ENCODE data around the gene ZNF311. TPM values are rescaled to one million over a fixed set of nuclear protein-coding genes. Genes with fewer than 3 reads are reported as not detected.

ZNF311 gene
- total RNA-seq, 1 donor from 2014 or later = 0.36 TPM

DNA sequence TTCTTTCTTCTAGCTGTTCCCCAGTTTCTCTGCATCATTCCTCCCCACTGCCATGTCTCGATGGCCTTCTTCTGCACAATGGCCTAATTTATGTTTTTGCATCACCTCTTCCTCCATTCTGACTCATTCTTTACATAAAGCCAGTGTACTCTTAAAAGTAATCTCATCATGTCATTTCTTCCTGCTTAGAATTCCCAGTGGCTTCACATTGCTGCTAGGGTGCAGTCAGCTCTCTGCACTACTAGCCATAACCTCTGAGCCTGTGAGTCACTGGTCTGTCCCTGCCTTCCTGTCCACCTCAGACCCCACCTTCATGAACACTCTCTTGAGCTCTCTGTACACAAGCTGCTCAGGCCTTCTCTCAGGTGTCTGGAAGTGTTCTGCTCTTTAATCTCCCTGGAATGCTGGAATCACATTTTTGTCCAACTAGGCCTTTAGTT lies 57.3 kb downstream of the ZNF311 start:
- no peak for DNase-seq
- Histone ChIP-seq H3K27ac (replicated peaks) (no peak overlapping the region), H3K4me1 (peaks cover 14% of the 10 kb centered on the region), H3K36me3 (no peaks in the 10 kb centered on the region), H3K9me3 (replicated peaks) (no peaks in the 10 kb centered on the region), H3K4me3 (no peak overlapping the region), H3K27me3 (ENCODE audit: low read depth) (no peaks in the 10 kb centered on the region)
- TF ChIP-seq, protein P1, sequence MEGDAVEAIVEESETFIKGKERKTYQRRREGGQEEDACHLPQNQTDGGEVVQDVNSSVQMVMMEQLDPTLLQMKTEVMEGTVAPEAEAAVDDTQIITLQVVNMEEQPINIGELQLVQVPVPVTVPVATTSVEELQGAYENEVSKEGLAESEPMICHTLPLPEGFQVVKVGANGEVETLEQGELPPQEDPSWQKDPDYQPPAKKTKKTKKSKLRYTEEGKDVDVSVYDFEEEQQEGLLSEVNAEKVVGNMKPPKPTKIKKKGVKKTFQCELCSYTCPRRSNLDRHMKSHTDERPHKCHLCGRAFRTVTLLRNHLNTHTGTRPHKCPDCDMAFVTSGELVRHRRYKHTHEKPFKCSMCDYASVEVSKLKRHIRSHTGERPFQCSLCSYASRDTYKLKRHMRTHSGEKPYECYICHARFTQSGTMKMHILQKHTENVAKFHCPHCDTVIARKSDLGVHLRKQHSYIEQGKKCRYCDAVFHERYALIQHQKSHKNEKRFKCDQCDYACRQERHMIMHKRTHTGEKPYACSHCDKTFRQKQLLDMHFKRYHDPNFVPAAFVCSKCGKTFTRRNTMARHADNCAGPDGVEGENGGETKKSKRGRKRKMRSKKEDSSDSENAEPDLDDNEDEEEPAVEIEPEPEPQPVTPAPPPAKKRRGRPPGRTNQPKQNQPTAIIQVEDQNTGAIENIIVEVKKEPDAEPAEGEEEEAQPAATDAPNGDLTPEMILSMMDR (IDR thresholded peaks at IDR 0.05; ENCODE audit: borderline replicate concordance) = no peak
- intact Hi-C loops (cut with micrococcal nuclease) = no loop called here

- intact Hi-C loops (cut with micrococcal nuclease) = no loop called here
- H3K27me3 ChIP-seq (ENCODE audit: low read depth) = no peaks in the 10 kb centered on the region
- H3K4me1 ChIP-seq = peaks cover 17% of the 10 kb centered on the region
Measured at GRCh38 chr6:28947067-28947765, 57.9 kb downstream of the ZNF311 start.

GRCh38 chr6:28945349-28945748 lies 59.8 kb downstream of the ZNF311 start:
- DNase-seq = no peak
- Histone ChIP-seq H3K27ac (replicated peaks) (no peak overlapping the region), H3K9me3 (replicated peaks) (no peaks in the 10 kb centered on the region), H3K36me3 (no peaks in the 10 kb centered on the region), H3K4me1 (peaks cover 34% of the 10 kb centered on the region), H3K4me3 (no peak overlapping the region), H3K27me3 (ENCODE audit: low read depth) (no peaks in the 10 kb centered on the region)
- TF ChIP-seq, protein P1 (IDR thresholded peaks at IDR 0.05; ENCODE audit: borderline replicate concordance) = no peak
- intact Hi-C loops (cut with micrococcal nuclease) = no loop called here

More at GRCh38 chr6:28947067-28947765, 57.9 kb downstream of the ZNF311 start:
- Histone ChIP-seq H3K4me3 (no peak overlapping the region), H3K9me3 (replicated peaks) (no peaks in the 10 kb centered on the region), H3K27ac (replicated peaks) (no peak overlapping the region), H3K36me3 (no peaks in the 10 kb centered on the region)
- TF ChIP-seq, protein P1 (IDR thresholded peaks at IDR 0.05; ENCODE audit: borderline replicate concordance) = no peak
- DNase-seq = no peak

Other genes starting within 250 kb of the ZNF311 start
- 17.8 TPM for gene TRIM27, start 81.3 kb downstream of the ZNF311 start, total RNA-seq
- not detected for gene OR2W1, start 39.9 kb upstream of the ZNF311 start, total RNA-seq
- not detected for gene OR2B3, start 82.0 kb upstream of the ZNF311 start, total RNA-seq
- not detected for gene OR2J1, start 94.2 kb upstream of the ZNF311 start, total RNA-seq
- gene OR2J3, start 102.7 kb upstream of the ZNF311 start, total RNA-seq = not detected
- gene OR2J2, start 165.6 kb upstream of the ZNF311 start, total RNA-seq = not detected